HTR-8/SVneo (cell line): Measurements from ENCODE around the gene GPC6.
"Not testable (repeated sequence)": the region's sequence is repeated elsewhere in the genome, so short reads cannot be mapped to it uniquely, and the experiment has no call there.

Experiments
- DNase-seq: peaks from one replicate; pipeline ENCODE4 v3.0.0; 2011; ENCODE audit warnings: low spot score, mixed read lengths; ENCODE audit not compliant: insufficient read length
- FAIRE-seq: peaks from 2 replicates; lab custom pipeline; 2011; peaks lifted over from hg19 to GRCh38; lab: Jason Lieb, UNC

GPC6 gene

GRCh38 chr13:93309886-93310523 is 83.4 kb downstream of the GPC6 start:
- DNase-seq (no peak), FAIRE-seq (no peak)

DNA sequence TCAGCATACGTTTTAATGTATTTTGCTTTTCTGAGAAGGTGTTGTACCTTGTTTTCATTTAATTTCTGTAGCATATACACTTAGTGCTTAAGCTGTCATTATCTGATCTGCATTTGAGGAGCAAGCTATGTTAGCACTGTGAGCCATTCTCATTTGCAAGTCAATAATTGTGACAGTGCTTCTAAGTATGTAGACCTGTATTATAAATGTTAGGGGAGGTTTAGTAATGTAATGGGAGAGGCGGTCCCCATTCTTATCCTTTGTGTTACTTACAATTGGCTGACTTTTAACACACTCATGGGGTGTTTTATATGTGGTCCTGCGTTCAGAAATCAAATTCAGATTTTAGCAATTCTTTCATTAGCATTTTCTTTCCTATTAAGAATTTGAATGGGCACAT is 90.2 kb downstream of the GPC6 start:
- no peak for FAIRE-seq
- no peak for DNase-seq

GRCh38 chr13:93318534-93319254 is 92.1 kb downstream of the GPC6 start:
- FAIRE-seq (no peak), DNase-seq (no peak)

DNA sequence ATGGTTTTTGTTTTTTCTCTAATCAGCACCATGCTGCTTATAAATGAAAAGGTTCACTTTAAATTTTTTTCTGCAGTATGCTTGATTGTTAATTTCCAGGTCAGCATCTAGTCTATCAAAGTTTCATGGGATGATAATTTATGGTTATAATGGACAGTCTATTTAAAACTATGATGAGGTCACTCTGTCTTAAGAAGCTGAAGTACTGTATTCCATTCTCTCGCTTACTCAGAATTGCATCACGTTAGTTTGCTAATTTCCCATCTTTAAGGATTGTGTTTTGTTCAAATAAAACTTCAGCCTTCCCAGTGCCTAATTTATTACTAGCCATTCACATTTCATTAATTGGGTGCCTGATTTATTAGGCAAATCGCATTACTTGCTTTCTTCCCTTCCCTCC is 94.3 kb downstream of the GPC6 start:
- no peak for DNase-seq
- no peak for FAIRE-seq

DNA sequence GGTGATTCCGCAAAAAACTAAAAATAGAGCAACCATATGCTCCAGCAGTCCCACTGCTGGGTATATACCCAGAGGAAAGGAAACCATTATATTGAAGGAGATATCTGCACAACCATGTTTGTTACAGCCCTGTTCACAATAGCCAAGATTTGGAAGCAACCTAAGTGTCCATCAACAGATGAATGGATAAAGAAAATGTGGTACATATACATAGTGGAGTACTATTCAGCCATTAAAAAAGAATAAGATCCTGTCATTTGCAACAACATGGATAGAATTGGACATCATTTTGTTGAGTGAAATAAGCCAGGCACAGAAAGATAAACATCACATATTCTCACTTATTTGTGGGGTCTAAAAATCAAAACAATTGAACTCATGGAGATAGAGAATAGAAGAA is 97.3 kb downstream of the GPC6 start:
- not testable (repeated sequence) for FAIRE-seq

GRCh38 chr13:93325303-93326233 is 99.0 kb downstream of the GPC6 start:
- DNase-seq = no peak
- FAIRE-seq = no peak

More for the DNA sequence above, 97.3 kb downstream of the GPC6 start:
- DNase-seq = not testable (repeated sequence)

DNA sequence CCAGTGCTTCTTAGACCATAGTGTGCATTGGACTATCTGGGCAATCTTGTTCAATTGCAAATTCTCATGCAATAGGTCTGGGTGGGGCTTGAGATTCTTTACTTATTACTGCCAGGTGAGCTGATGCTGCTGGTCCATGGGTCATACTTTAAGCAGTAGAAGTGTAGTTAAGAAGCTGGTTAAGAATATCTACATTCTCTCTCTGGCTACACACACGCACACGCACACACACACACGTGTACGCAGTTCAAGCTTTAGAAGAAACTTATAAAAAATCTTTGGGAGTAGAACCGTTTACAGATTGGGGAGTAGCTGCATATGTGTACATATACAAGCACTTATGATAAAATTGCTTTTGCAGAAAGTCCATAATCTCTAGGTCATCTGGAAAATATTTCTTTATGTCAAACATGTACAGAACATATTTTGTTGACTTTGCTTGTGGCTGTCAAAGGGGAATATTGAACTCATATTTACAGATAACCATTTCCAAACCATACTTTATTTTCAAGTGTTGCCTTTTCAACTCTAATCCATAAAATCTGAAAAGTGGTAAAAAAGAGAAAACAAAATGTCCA is 99.7 kb downstream of the GPC6 start:
- DNase-seq (no peak), FAIRE-seq (no peak)

GRCh38 chr13:93328943-93329342 is 102.3 kb downstream of the GPC6 start:
- DNase-seq (no peak), FAIRE-seq (no peak)

DNA sequence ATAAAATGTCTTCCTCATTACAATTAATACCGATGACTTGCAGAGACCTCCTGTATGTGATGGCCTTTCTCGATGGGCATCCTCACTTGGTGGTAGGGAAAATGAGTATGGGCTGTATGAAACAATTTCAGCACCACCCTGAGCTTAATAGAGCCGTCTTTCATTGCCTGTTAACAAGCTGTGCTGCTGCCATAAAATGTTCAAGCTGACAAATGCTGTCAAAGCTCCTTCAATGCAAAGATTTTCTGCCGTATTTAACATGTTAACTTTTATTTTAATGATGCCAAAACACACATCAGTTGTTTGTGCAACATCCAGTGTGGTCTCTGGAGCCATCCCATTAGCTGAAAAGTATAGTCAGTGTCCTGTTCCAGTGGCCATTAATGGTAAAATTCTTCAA is 110.1 kb downstream of the GPC6 start:
- DNase-seq = no peak
- FAIRE-seq = no peak

DNA sequence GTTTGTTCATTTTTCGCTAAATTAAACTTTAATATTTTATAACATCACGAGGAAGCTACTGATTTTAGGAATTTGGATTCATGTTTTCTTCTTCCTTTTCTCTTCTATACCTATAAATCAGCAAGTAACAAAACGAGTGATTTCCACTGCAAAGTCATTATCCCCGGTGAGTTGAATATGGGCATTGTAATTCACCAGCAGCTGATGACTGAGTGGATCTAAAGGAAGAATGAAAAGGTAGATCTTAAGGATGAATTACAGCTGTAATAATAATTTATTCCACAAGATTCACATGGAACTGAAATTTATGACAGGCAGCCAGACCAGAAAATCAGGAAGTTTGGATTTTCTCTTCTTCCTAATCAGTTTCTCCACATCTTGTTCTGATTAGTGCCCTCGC is 111.4 kb downstream of the GPC6 start:
- FAIRE-seq = no peak

DNA sequence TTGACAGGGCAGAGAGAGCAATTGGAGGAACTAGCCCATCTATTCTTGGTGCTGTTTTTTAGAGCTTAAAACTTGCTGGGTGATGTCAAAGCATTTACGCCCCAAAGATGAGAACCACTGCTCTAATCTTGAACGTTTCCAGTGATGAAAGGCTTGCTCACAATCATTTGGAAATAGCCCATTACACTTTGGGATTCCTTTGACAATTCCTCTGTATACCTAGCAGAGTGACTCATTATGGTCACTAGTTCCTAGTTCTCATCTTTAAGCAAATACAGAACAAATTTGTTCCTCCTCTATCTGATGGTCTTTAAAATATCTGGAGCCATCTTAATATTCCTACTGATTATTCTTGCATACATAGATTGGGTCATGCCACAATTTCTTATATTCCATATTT is 112.3 kb downstream of the GPC6 start:
- DNase-seq (no peak), FAIRE-seq (no peak)

More for the DNA sequence above, 111.4 kb downstream of the GPC6 start:
- no peak for DNase-seq

DNA sequence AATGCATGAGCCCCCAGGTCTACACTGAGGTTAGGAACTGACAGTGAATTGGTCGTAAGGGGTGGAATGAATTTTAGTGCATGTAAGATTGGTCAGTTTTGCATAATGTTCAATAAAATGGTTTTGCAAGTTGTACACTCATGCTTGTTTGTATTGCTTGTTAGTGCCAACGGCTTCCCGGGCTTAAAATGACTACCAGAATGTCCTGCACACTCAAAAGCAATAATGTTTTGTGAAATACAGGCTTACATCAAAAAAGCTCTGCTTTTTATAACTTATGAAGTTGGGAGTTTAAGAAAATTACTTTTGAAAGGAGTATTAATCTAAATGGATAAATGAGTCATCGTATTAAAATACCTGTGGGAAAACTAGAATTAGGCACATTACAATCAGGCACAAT is 112.9 kb downstream of the GPC6 start:
- DNase-seq (no peak), FAIRE-seq (no peak)

DNA sequence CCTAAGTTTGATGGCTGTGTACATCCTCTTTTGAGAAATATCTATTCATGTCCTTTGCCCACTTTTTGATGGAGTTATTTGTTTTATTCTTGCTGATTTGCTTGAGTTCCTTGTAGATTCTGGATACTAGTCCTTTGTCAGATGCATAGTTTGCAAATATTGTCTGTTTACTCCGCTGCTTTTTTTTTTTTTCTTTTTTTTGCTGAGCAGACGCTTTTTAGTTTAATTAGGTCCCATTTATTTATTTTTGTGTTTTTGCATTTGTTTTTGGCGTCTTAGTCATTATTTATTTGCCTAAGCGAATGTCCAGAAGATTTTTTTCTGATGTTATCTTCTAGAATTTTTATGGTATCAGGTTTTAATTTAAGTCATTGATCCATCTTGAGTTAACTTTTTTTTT is 114.9 kb downstream of the GPC6 start:
- no peak for FAIRE-seq

DNA sequence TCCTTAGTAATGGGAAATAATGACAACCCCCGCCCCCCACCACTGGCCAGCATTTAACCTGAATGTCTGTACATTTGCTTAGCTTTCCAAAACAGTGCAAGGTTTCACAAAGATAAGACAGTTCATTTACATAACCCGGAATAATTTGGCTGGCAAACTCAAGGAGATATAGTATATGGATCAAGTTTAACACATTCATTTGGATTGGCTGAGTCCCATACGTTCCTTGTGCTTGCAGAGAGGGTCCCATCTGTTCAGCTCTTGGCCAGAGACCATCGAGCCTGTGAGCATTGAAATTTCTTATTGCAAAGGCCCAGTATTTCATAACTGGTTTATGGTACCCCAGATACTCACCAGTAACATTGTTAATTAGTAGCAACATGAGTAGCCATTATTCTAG is 116.5 kb downstream of the GPC6 start:
- FAIRE-seq = no peak
- DNase-seq = no peak

More for the DNA sequence above, 114.9 kb downstream of the GPC6 start:
- no peak for DNase-seq

GRCh38 chr13:93344048-93344705 is 117.6 kb downstream of the GPC6 start:
- no peak for DNase-seq

GRCh38 chr13:93345024-93345423 is 118.4 kb downstream of the GPC6 start:
- DNase-seq (no peak), FAIRE-seq (no peak)

More at GRCh38 chr13:93344048-93344705, 117.6 kb downstream of the GPC6 start:
- no peak for FAIRE-seq

GRCh38 chr13:93345770-93346169 is 119.2 kb downstream of the GPC6 start:
- DNase-seq = no peak
- FAIRE-seq = no peak

DNA sequence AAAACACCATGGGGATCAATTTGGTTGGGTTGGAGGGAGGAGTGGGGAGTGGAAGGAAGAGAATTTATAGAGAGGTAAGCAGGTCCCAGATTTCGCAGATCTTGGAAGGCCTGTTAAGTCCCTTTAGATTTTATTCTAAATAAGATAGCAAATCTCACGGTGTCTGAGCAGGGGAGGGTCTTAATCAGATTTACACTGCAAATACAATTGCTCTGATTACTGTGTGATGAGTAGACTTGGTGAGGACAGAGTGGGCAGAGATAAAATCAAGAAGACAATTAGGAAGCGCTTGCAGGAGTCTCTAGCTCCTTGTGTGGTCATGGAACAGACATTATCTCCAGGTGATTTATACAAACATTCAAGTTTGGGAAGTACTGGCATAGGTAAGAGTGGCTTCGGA is 126.0 kb downstream of the GPC6 start:
- no peak for FAIRE-seq
- no peak for DNase-seq

- FAIRE-seq = no peak
These were observed 128.5 kb downstream of the GPC6 start for GRCh38 chr13:93355094-93355493.

GRCh38 chr13:93356469-93356868 is 129.9 kb downstream of the GPC6 start:
- FAIRE-seq = no peak

More at GRCh38 chr13:93355094-93355493, 128.5 kb downstream of the GPC6 start:
- no peak for DNase-seq

More at GRCh38 chr13:93356469-93356868, 129.9 kb downstream of the GPC6 start:
- no peak for DNase-seq
